ENCODE measurements around the gene OSBPL3. TPM values are rescaled to one million over a fixed set of nuclear protein-coding genes. Genes with fewer than 3 reads are reported as not detected.

OSBPL3 gene
- total RNA-seq, 4 donors from 2014 or later = 1.2 to 9.0 (median 3.5) TPM

DNA sequence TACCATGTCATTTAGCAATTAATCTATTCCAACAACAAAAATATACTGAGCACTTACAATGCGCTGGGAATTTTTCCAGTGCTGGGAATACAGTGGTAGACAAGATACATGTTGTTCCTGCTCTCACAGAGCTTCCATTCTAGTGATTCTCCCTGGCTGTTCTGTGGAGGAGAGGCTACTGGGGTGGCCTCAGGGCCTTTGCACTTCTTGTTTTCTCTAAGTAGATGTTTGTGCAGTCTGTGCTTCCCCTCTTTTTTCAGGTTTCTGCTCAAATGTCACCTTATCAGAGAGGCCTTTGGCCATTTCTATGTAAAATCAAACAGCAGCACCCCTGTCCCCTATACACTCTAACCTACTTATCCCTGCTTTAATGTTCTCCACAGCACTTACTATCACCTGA lies 24.7 kb downstream of the OSBPL3 start:
- no peaks in the 10 kb centered on the region for H3K36me3 ChIP-seq
- TF ChIP-seq POLR2A (IDR thresholded peaks at IDR 0.05) = no peak
- TF ChIP-seq, protein P1, sequence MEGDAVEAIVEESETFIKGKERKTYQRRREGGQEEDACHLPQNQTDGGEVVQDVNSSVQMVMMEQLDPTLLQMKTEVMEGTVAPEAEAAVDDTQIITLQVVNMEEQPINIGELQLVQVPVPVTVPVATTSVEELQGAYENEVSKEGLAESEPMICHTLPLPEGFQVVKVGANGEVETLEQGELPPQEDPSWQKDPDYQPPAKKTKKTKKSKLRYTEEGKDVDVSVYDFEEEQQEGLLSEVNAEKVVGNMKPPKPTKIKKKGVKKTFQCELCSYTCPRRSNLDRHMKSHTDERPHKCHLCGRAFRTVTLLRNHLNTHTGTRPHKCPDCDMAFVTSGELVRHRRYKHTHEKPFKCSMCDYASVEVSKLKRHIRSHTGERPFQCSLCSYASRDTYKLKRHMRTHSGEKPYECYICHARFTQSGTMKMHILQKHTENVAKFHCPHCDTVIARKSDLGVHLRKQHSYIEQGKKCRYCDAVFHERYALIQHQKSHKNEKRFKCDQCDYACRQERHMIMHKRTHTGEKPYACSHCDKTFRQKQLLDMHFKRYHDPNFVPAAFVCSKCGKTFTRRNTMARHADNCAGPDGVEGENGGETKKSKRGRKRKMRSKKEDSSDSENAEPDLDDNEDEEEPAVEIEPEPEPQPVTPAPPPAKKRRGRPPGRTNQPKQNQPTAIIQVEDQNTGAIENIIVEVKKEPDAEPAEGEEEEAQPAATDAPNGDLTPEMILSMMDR (IDR thresholded peaks at IDR 0.05) = no peak
- no peak for DNase-seq
- H3K4me1 ChIP-seq = no peaks in the 10 kb centered on the region
- no peak overlapping the region for H3K27ac ChIP-seq
- intact Hi-C loops (cut with DNase I; ENCODE audit: low total_unique reads) = no loop called here
- no peaks in the 10 kb centered on the region for H3K9me3 ChIP-seq
- no peak overlapping the region for H3K4me3 ChIP-seq
- no peaks in the 10 kb centered on the region for H3K27me3 ChIP-seq

GRCh38 chr7:24952464-24952863 lies 27.5 kb downstream of the OSBPL3 start:
- H3K27ac ChIP-seq = no peak overlapping the region
- TF ChIP-seq, protein P1 (IDR thresholded peaks at IDR 0.05) = no peak
- TF ChIP-seq POLR2A (IDR thresholded peaks at IDR 0.05) = no peak
- intact Hi-C loops (cut with DNase I; ENCODE audit: low total_unique reads) = no loop called here

DNA sequence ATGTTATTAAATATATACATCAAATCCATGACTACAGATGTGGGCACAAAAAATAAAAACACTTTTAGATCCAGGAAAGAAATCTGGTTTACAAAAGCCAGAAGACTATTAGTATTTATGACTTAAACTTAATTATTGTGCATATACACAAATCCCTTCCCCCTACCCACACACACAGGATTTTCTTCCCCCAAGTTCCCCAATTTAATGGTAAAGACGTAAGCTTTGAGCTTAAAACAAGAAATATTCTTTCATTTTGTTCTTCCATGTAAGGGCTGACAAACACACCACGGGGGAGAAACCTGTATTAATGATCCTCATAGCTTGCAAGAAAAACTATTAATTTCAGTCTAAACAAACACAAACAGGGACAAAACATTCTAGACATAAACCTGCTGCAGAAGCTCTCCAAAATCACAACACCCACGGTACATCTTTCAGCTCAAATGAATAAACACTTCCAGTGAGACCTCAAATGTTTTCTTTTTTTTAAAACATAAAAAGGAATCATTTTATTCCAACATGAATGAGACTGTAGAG lies 28.5 kb downstream of the OSBPL3 start:
- Histone ChIP-seq H3K4me3 (no peak overlapping the region), H3K27me3 (no peaks in the 10 kb centered on the region), H3K36me3 (no peaks in the 10 kb centered on the region), H3K4me1 (no peaks in the 10 kb centered on the region), H3K27ac (no peak overlapping the region), H3K9me3 (no peaks in the 10 kb centered on the region)
- DNase-seq = no peak
- intact Hi-C loops (cut with DNase I; ENCODE audit: low total_unique reads) = no loop called here
- TF ChIP-seq POLR2A (IDR thresholded peaks at IDR 0.05) = no peak

More at GRCh38 chr7:24952464-24952863, 27.5 kb downstream of the OSBPL3 start:
- Histone ChIP-seq H3K27me3 (no peaks in the 10 kb centered on the region), H3K4me3 (no peak overlapping the region), H3K36me3 (no peaks in the 10 kb centered on the region), H3K9me3 (no peaks in the 10 kb centered on the region), H3K4me1 (no peaks in the 10 kb centered on the region)
- DNase-seq = no peak

GRCh38 chr7:24949884-24950283 lies 30.1 kb downstream of the OSBPL3 start:
- Histone ChIP-seq H3K4me1 (no peaks in the 10 kb centered on the region), H3K4me3 (no peak overlapping the region), H3K27me3 (no peaks in the 10 kb centered on the region), H3K36me3 (no peaks in the 10 kb centered on the region), H3K9me3 (no peaks in the 10 kb centered on the region), H3K27ac (no peak overlapping the region)
- DNase-seq = no peak
- TF ChIP-seq, protein P1 (IDR thresholded peaks at IDR 0.05) = no peak
- no peak for TF ChIP-seq POLR2A (IDR thresholded peaks at IDR 0.05)
- intact Hi-C loops (cut with DNase I; ENCODE audit: low total_unique reads) = no loop called here

DNA sequence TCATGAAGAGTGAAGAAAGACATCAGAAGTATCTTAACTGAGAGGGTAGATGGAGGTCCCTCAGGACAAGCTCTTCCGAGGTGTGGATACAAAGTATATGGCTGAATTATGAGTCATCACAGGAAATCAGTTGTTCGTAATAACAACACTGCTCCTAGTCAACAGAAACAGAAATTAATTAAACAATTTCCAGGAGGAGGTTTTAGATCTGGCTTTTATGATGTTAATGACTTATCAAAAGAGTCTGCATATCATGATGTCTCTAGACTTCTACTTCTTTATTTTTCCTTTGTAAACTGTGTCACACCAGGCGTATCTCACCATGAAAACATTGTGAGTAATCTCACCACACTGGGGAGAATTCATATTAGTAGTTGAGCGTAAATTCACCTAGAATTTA lies 31.2 kb downstream of the OSBPL3 start:
- Histone ChIP-seq H3K36me3 (no peaks in the 10 kb centered on the region), H3K27me3 (no peaks in the 10 kb centered on the region), H3K4me3 (no peak overlapping the region), H3K9me3 (no peaks in the 10 kb centered on the region), H3K27ac (no peak overlapping the region), H3K4me1 (no peaks in the 10 kb centered on the region)
- TF ChIP-seq POLR2A (IDR thresholded peaks at IDR 0.05) = no peak
- TF ChIP-seq, protein P1 (IDR thresholded peaks at IDR 0.05) = no peak
- intact Hi-C loops (cut with DNase I; ENCODE audit: low total_unique reads) = no loop called here
- DNase-seq = no peak

DNA sequence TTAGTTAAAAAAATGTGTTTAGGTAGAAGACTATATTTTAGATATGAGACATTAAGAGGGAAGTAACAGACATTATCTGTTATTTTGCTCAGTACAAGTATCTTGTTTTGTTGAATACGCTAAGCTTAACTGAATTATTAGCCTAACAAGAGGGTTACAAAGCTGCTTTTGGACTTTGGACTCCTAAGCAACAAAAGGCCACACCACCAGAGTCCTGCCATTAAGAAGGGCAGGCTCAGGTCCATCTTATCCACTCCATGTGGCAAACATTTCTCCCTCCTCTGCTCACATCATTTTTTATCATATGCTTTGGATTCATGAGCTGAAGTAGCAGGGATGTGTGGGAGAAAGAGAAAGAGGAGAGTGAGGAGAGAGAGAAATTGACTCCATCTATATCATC lies 33.5 kb downstream of the OSBPL3 start:
- Histone ChIP-seq H3K27ac (no peak overlapping the region), H3K27me3 (no peaks in the 10 kb centered on the region), H3K36me3 (no peaks in the 10 kb centered on the region), H3K4me3 (no peak overlapping the region), H3K4me1 (no peaks in the 10 kb centered on the region), H3K9me3 (no peaks in the 10 kb centered on the region)
- no peak for DNase-seq
- TF ChIP-seq, protein P1 (IDR thresholded peaks at IDR 0.05) = no peak
- no peak for TF ChIP-seq POLR2A (IDR thresholded peaks at IDR 0.05)
- intact Hi-C loops (cut with DNase I; ENCODE audit: low total_unique reads) = no loop called here

All from uterus (tissue), 4 donors.